Smooth muscle cell (in vitro differentiated cells): ENCODE measurements around the gene ST6GAL1. TPM values are rescaled to one million over a fixed set of nuclear protein-coding genes. Genes with fewer than 3 reads are reported as not detected.

Source experiments
- DNase-seq: peaks from one replicate; lab custom pipeline; 2025; ENCODE audit not compliant: unreplicated experiment; lab: John Stamatoyannopoulos, UW
- H2AFZ ChIP-seq: fragments of 200-600 bp; sonication (generic); 2 replicates; pipeline ENCODE4 v1.6.0; 2016; ENCODE audit warnings: antibody characterized with exemption, low read depth, mild to moderate bottlenecking
- H3F3A ChIP-seq: fragments of 200-600 bp; sonication (generic); 2 replicates; pipeline ENCODE4 v1.6.0; 2017; ENCODE audit warnings: antibody characterized with exemption, low read depth
- H3K27ac ChIP-seq: fragments of 200-600 bp; sonication (generic); 2 replicates; pipeline ENCODE4 v1.5.1; 2016; ENCODE audit warnings: low read depth, mild to moderate bottlenecking
- H3K27me3 ChIP-seq: fragments of 200-600 bp; sonication (generic); 2 replicates; pipeline ENCODE4 v1.6.1; 2016; ENCODE audit warnings: low read depth, mild to moderate bottlenecking
- H3K36me3 ChIP-seq: fragments of 200-600 bp; sonication (generic); 2 replicates; pipeline ENCODE4 v1.5.1; 2016; ENCODE audit warnings: low read depth
- H3K4me1 ChIP-seq: fragments of 200-600 bp; sonication (generic); 2 replicates; pipeline ENCODE4 v1.5.1; 2016; ENCODE audit warnings: low read depth
- H3K4me2 ChIP-seq: fragments of 200-600 bp; sonication (generic); 2 replicates; pipeline ENCODE4 v1.6.0; 2016; ENCODE audit warnings: mild to moderate bottlenecking
- H3K4me3 ChIP-seq: fragments of 200-600 bp; sonication (generic); 2 replicates; pipeline ENCODE4 v1.5.1; 2016; ENCODE audit warnings: mild to moderate bottlenecking
- H3K79me2 ChIP-seq: fragments of 200-600 bp; sonication (generic); 2 replicates; pipeline ENCODE4 v1.6.0; 2016; ENCODE audit warnings: low read depth, mild to moderate bottlenecking
- H3K9ac ChIP-seq: fragments of 200-600 bp; sonication (generic); 2 replicates; pipeline ENCODE4 v1.6.0; 2016; ENCODE audit warnings: low read depth
- H3K9me3 ChIP-seq: fragments of 200-600 bp; sonication (generic); replicated peaks from 2 replicates; pipeline ENCODE4 v1.5.1; 2016; ENCODE audit warnings: low read depth
- H4K20me1 ChIP-seq: fragments of 200-600 bp; sonication (generic); 2 replicates; pipeline ENCODE4 v1.6.0; 2016; ENCODE audit warnings: low read depth
- WGBS: methylation state at CpG from one replicate; pipeline ENCODE4 v1.1.7; 2016; ENCODE audit warnings: low lambda C conversion rate; 5-methylcytosine and 5-hydroxymethylcytosine counted together
- polyA plus RNA-seq: library from polyadenylated mRNA; unstranded; fragments of >200 nt; fragmentation: Nextera tagmentation; extraction: Ambion mirVana; gene quantifications from 2 replicates; pipeline ENCODE4 v1.2.1, GENCODE V29; 2016
- total RNA-seq: library from RNA; depleted of rRNA; stranded (reverse); fragments of >200 nt; gene quantifications from 2 replicates; pipeline ENCODE4 v1.2.3, GENCODE V29; 2014
- TF ChIP-seq, protein P1 (sequence below): fragments of 200-600 bp; sonication (generic); IDR thresholded peaks from 2 replicates; pipeline ENCODE4 v1.5.1; 2017; ENCODE audit warnings: borderline replicate concordance, mild to moderate bottlenecking, antibody characterized with exemption; ENCODE audit not compliant: insufficient read depth, poor library complexity, severe bottlenecking

The ST6GAL1 gene
- total and polyA plus RNA-seq, 2 experiments from 2014 or later, result 3.5 to 8.9 TPM

DNA sequence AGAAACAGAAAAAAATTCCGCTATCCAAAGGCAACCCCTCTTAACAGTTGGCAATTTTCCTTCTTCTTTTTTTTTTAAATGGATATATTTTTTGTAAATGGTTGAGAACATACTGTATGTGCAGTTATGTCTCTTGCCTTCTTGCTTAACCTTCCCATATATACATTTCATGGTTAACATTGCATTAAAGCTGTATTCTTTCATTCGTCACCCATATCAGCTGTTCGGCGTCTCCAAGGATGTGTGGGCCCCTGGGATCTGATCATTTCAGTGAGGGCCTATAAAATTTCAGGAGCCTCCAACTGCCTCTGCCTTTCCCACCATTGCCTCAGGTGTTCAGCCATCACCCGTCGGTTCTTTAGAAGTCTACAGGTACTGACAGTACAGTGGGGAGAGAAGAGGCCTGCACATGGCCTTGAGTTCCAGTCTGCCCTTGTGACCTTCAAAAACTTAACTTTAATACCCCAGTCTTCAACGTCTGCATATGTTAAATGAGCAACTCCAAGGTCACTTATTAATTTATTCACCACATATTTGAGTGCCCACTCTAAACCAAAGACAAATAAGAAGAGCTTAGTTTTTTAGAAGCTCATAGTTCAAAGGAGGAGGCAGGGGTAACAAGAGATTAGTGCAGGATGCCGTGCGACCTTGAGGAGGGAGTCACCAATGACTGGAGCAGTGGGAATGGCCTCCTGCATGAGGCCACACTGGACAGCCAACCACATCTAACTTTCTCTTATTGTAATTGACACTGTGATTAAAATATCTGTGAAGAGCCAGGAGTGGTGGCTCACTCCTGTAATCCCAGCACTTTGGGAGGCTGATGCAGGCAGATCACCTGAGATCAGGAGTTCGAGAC, 6.9 kb downstream of the ST6GAL1 start:
- H3K36me3 ChIP-seq, result no peaks in the 10 kb centered on the region
- DNase-seq, result no peak
- H3K9ac ChIP-seq, result no peak overlapping the region
- TF ChIP-seq, protein P1, sequence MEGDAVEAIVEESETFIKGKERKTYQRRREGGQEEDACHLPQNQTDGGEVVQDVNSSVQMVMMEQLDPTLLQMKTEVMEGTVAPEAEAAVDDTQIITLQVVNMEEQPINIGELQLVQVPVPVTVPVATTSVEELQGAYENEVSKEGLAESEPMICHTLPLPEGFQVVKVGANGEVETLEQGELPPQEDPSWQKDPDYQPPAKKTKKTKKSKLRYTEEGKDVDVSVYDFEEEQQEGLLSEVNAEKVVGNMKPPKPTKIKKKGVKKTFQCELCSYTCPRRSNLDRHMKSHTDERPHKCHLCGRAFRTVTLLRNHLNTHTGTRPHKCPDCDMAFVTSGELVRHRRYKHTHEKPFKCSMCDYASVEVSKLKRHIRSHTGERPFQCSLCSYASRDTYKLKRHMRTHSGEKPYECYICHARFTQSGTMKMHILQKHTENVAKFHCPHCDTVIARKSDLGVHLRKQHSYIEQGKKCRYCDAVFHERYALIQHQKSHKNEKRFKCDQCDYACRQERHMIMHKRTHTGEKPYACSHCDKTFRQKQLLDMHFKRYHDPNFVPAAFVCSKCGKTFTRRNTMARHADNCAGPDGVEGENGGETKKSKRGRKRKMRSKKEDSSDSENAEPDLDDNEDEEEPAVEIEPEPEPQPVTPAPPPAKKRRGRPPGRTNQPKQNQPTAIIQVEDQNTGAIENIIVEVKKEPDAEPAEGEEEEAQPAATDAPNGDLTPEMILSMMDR, result no peak
- H3K4me2 ChIP-seq, result no peak overlapping the region
- 83% methylated on average over 10 of the region's 10 CpGs for WGBS
- H3K9me3 ChIP-seq, result no peaks in the 10 kb centered on the region
- H3K27me3 ChIP-seq, result peaks cover 8% of the 10 kb centered on the region
- peaks cover 6% of the 10 kb centered on the region for H3K4me1 ChIP-seq
- no peak overlapping the region for H2AFZ ChIP-seq
- no peaks in the 10 kb centered on the region for H3K79me2 ChIP-seq
- H3K27ac ChIP-seq, result no peak overlapping the region
- H3F3A ChIP-seq, result no peaks in the 10 kb centered on the region
- H3K4me3 ChIP-seq, result no peak overlapping the region
- peaks cover 7% of the 10 kb centered on the region for H4K20me1 ChIP-seq

DNA sequence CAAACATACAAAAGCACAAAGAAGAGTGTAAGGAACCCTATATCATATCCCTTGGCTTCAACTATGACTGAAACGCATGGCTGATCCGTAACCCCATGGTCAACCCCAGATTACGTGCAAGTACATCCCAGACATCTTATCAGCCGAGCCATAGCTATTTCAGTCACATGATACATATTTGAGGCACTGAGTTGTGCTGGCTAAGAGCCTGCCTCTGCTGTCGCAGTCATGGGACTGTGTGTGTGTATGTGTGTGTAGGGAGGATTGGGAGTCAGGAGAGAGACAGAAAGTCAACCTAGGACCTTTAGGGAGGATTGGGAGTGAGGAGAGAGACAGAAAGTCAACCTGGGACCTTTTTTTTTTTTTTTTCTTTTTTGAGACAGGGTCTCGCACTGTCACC, 8.4 kb downstream of the ST6GAL1 start:
- H3K27ac ChIP-seq, result no peak overlapping the region

DNA sequence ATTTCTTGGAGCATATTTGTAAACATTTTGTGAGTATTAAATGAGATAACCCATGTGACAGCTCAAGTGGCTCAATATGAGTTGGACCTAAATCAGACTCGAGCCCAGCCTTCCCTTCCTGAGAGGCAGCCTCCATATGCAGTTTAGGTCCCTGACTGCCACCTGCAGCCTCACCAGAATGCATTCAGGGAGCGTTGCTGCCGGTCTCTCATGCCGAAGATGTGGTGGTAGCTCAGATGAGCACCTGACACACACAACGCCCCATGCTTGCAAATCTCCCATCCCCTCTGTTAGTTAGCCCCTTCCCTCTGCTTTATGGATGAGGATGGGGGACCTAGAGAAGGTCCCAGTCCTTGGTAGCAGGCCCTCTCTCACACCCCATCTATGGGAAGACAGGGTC, 9.2 kb downstream of the ST6GAL1 start:
- WGBS, result 91% methylated on average over 5 of the region's 5 CpGs
- TF ChIP-seq, protein P1, result no peak
- no peak overlapping the region for H2AFZ ChIP-seq

More for the DNA sequence above, 8.4 kb downstream of the ST6GAL1 start:
- no peak for DNase-seq
- H3K27me3 ChIP-seq, result no peaks in the 10 kb centered on the region
- no peak overlapping the region for H3K4me3 ChIP-seq
- H2AFZ ChIP-seq, result no peak overlapping the region
- H4K20me1 ChIP-seq, result no peaks in the 10 kb centered on the region
- no peaks in the 10 kb centered on the region for H3K9me3 ChIP-seq
- no peak overlapping the region for H3K4me2 ChIP-seq
- WGBS, result 44% methylated on average over 6 of the region's 6 CpGs
- no peaks in the 10 kb centered on the region for H3K4me1 ChIP-seq
- H3K36me3 ChIP-seq, result no peaks in the 10 kb centered on the region
- no peaks in the 10 kb centered on the region for H3K79me2 ChIP-seq
- H3F3A ChIP-seq, result no peaks in the 10 kb centered on the region
- H3K9ac ChIP-seq, result no peak overlapping the region
- TF ChIP-seq, protein P1, result no peak

More for the DNA sequence above, 9.2 kb downstream of the ST6GAL1 start:
- DNase-seq, result no peak
- no peaks in the 10 kb centered on the region for H3K27me3 ChIP-seq
- H3F3A ChIP-seq, result no peaks in the 10 kb centered on the region
- H3K4me3 ChIP-seq, result no peak overlapping the region
- no peak overlapping the region for H3K4me2 ChIP-seq
- no peaks in the 10 kb centered on the region for H4K20me1 ChIP-seq
- no peaks in the 10 kb centered on the region for H3K9me3 ChIP-seq
- H3K9ac ChIP-seq, result no peak overlapping the region
- no peak overlapping the region for H3K27ac ChIP-seq
- H3K4me1 ChIP-seq, result no peaks in the 10 kb centered on the region
- H3K79me2 ChIP-seq, result no peaks in the 10 kb centered on the region
- H3K36me3 ChIP-seq, result no peaks in the 10 kb centered on the region
